ENCODE measurements around the gene PPP1CC. TPM values are rescaled to one million over a fixed set of nuclear protein-coding genes. Genes with fewer than 3 reads are reported as not detected.
A peak's percentile ranks its signal among the peaks of the same experiment; 100 is the strongest.

Gene PPP1CC
- total RNA-seq, 1 donor from 2014 or later, result 137 TPM

DNA sequence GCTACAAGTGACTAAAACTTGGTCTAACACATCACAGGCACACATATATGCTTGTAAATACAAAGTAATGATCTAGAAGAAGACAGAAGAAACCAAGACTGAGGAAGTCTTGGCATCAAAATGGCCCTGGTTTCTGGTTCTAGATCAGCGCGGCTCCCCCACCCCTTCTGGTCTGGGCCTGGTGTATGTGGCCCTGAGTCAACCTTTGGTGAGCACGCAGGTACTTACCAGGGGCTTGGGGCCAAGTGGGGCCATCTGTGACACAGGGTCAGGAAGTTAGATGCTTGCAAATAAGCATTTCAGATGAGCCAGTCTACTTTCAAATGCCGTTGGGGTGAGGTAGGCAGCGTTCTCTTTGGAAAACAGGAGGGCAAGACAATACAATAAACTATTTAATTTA is 40.6 kb downstream of the PPP1CC start:
- H3K4me3 Mint-ChIP-seq (ENCODE audit: unreplicated experiment), result no peak overlapping the region
- no peaks in the 10 kb centered on the region for H3K27me3 Mint-ChIP-seq (ENCODE audit: unreplicated experiment)
- H3K27ac Mint-ChIP-seq (ENCODE audit: unreplicated experiment), result no peak overlapping the region
- peaks cover 3% of the 10 kb centered on the region for H3K9me3 Mint-ChIP-seq (ENCODE audit: unreplicated experiment)
- no peak for DNase-seq
- H3K4me1 Mint-ChIP-seq (ENCODE audit: low read depth, unreplicated experiment), result no peaks in the 10 kb centered on the region
- H3K36me3 Mint-ChIP-seq (ENCODE audit: unreplicated experiment), result no peaks in the 10 kb centered on the region
- TF ChIP-seq, protein P1, sequence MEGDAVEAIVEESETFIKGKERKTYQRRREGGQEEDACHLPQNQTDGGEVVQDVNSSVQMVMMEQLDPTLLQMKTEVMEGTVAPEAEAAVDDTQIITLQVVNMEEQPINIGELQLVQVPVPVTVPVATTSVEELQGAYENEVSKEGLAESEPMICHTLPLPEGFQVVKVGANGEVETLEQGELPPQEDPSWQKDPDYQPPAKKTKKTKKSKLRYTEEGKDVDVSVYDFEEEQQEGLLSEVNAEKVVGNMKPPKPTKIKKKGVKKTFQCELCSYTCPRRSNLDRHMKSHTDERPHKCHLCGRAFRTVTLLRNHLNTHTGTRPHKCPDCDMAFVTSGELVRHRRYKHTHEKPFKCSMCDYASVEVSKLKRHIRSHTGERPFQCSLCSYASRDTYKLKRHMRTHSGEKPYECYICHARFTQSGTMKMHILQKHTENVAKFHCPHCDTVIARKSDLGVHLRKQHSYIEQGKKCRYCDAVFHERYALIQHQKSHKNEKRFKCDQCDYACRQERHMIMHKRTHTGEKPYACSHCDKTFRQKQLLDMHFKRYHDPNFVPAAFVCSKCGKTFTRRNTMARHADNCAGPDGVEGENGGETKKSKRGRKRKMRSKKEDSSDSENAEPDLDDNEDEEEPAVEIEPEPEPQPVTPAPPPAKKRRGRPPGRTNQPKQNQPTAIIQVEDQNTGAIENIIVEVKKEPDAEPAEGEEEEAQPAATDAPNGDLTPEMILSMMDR (IDR thresholded peaks at IDR 0.05; ENCODE audit: partially characterized antibody, unreplicated experiment), result no peak

DNA sequence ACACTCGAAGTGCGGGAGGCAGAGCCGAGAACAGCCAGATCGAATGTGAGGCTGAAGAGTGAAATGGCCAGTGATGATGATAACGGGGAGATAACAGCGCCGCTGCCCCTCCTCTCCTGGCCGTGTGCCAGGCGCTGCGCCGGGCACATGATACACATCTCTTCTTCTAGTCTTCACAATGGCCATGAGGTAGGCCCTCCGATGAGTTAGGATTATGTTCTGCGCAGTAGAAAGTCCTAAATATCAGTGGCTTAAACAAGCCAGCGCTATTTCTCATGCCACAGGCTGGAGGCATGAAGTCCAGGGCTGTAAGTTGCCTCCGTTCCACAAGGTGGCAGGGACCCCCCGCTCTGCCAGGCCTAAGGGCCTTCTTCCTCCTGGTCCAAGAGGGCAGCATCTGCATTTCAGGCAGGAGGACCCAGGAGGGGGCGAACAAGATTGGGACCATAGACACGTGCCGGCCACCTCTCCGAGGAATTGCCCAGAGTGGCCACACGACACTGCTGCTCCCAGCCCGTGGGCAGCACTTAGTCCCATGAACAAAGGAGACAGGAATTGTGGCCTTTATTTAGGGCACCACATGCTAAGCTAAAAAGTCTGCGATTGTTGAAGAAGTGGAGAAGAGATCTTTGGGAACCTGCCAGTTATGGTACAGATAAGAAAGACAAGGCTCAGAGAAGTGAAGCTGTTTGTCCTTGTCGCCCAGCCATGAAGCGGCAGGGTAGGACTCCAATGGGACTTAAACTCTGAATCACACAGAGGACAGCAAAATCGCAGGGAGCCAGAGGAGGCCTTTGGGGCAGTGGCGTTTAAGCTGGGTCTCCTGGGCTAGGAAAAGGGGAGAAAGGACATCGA is 42.9 kb downstream of the PPP1CC start:
- Mint-ChIP-seq H3K9me3 (ENCODE audit: unreplicated experiment) (peaks cover 3% of the 10 kb centered on the region), H3K4me3 (ENCODE audit: unreplicated experiment) (no peak overlapping the region), H3K27me3 (ENCODE audit: unreplicated experiment) (peaks cover 4% of the 10 kb centered on the region), H3K36me3 (ENCODE audit: unreplicated experiment) (no peaks in the 10 kb centered on the region), H3K27ac (ENCODE audit: unreplicated experiment) (no peak overlapping the region), H3K4me1 (ENCODE audit: low read depth, unreplicated experiment) (peaks cover under 1% of the 10 kb centered on the region)
- TF ChIP-seq, protein P1 (IDR thresholded peaks at IDR 0.05; ENCODE audit: partially characterized antibody, unreplicated experiment), result no peak
- DNase-seq, result no peak

DNA sequence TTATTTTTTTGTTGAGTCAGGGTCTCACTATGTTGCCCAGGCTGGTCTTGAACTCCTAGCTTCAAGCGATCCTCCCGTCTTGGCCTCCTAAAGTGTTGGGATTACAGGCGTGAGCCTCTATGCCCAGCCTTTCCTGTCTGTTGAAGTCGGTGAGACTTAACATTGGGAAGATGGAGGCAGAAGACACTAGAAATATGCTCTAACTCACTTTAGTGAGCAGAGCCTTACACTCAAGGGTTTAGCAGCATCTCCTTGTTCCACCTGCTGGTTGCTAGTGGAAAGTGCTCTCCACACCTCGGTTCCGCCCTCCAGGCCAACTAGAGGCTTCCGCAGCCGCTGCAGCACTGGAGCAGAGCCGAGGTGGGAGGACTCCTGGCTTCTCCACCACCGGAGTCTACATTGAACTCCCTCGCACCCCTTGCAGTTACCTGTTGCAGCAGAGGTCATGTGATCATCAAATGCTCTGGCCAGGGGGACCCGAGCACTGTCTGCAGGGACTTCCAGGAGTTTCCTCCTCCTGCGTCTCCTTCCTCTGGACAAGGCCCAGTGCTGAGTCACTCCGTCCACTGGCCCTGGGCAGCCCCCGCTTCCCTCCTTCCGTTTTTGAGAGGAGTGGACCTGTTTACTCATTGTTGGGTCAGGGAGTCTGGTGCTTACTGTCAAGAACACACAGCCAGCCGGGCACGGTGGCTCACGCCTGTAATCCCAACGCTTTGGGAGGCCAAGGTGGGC is 44.4 kb downstream of the PPP1CC start:
- H3K9me3 Mint-ChIP-seq (ENCODE audit: unreplicated experiment), result peaks cover 3% of the 10 kb centered on the region
- H3K4me1 Mint-ChIP-seq (ENCODE audit: low read depth, unreplicated experiment), result peaks cover 3% of the 10 kb centered on the region
- TF ChIP-seq, protein P1 (IDR thresholded peaks at IDR 0.05; ENCODE audit: partially characterized antibody, unreplicated experiment), result peak; percentile 50
- H3K4me3 Mint-ChIP-seq (ENCODE audit: unreplicated experiment), result no peak overlapping the region
- no peaks in the 10 kb centered on the region for H3K36me3 Mint-ChIP-seq (ENCODE audit: unreplicated experiment)
- H3K27ac Mint-ChIP-seq (ENCODE audit: unreplicated experiment), result no peak overlapping the region
- peak; percentile 69 for DNase-seq
- H3K27me3 Mint-ChIP-seq (ENCODE audit: unreplicated experiment), result peaks cover 4% of the 10 kb centered on the region

DNA sequence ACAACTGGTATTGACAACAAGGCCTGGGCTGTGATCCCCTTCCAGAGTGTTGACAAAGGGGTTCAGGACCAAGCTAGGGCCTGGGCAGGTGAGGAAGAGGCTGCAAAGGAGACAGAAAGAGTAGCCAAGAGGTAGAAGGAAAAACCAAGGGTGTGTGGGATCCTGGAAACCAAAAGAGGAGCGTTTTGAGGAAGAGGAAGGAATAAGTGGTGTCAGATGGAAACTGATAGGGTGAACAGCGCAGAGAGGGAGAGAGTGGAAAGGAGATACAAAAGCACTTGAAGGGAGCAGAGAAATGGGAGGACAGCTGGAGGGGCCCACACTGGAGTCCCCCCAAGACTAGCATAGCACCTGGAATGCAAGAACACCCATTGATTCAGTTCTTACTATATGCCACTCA is 45.5 kb downstream of the PPP1CC start:
- no peaks in the 10 kb centered on the region for H3K36me3 Mint-ChIP-seq (ENCODE audit: unreplicated experiment)
- no peak for DNase-seq
- TF ChIP-seq, protein P1 (IDR thresholded peaks at IDR 0.05; ENCODE audit: partially characterized antibody, unreplicated experiment), result no peak
- H3K4me3 Mint-ChIP-seq (ENCODE audit: unreplicated experiment), result no peak overlapping the region
- no peak overlapping the region for H3K27ac Mint-ChIP-seq (ENCODE audit: unreplicated experiment)
- peaks cover 3% of the 10 kb centered on the region for H3K4me1 Mint-ChIP-seq (ENCODE audit: low read depth, unreplicated experiment)
- peaks cover 4% of the 10 kb centered on the region for H3K27me3 Mint-ChIP-seq (ENCODE audit: unreplicated experiment)
- H3K9me3 Mint-ChIP-seq (ENCODE audit: unreplicated experiment), result peaks cover 3% of the 10 kb centered on the region

DNA sequence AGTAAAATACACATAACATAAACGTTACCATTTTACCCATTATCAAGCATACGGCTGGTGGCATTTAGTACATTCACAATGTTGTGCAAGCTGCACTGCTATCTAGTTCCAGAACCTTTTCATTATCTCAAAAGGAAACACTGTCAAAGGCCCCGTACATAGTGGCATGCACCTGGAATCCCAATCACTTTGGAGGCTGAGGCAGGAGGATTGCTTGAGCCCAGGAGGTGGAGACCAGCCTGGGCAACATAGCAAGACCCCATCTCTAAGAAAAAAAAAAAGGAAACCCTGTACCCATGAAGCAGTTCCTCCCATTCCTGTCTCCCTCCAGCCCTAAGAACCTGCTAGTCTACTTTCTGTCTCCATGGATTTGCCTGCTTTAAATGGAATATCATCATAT is 46.4 kb downstream of the PPP1CC start:
- no peak for DNase-seq
- TF ChIP-seq, protein P1 (IDR thresholded peaks at IDR 0.05; ENCODE audit: partially characterized antibody, unreplicated experiment), result no peak
- Mint-ChIP-seq H3K36me3 (ENCODE audit: unreplicated experiment) (no peaks in the 10 kb centered on the region), H3K4me1 (ENCODE audit: low read depth, unreplicated experiment) (peaks cover 3% of the 10 kb centered on the region), H3K27ac (ENCODE audit: unreplicated experiment) (no peak overlapping the region), H3K9me3 (ENCODE audit: unreplicated experiment) (peaks cover 2% of the 10 kb centered on the region), H3K27me3 (ENCODE audit: unreplicated experiment) (peaks cover 10% of the 10 kb centered on the region), H3K4me3 (ENCODE audit: unreplicated experiment) (no peak overlapping the region)
